ENCODE data around the gene CPZ.
A peak's percentile ranks its signal among the peaks of the same experiment; 100 is the strongest.

Gene CPZ

DNA sequence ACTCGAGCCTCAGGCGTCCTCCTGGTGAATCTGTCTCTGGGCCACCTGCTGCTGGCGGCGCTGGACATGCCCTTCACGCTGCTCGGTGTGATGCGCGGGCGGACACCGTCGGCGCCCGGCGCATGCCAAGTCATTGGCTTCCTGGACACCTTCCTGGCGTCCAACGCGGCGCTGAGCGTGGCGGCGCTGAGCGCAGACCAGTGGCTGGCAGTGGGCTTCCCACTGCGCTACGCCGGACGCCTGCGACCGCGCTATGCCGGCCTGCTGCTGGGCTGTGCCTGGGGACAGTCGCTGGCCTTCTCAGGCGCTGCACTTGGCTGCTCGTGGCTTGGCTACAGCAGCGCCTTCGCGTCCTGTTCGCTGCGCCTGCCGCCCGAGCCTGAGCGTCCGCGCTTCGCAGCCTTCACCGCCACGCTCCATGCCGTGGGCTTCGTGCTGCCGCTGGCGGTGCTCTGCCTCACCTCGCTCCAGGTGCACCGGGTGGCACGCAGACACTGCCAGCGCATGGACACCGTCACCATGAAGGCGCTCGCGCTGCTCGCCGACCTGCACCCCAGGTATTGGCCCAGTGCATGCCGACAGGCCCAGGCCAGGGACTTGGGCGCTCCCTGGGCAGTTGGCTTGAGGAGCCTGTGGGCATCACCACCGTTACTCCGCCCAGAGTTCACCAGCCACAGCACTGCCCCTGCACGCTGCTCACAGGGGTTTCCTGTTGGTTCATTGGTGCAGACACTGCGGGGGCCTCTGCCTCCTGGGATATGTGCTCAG, 11.3 kb upstream of the CPZ start:
- DNase-seq (ENCODE audit: low read depth) = no peak

- no peak for DNase-seq (ENCODE audit: low read depth)
These were observed 10.5 kb upstream of the CPZ start for GRCh38 chr4:8582016-8582415.

GRCh38 chr4:8582436-8582835, 10.1 kb upstream of the CPZ start:
- no peak for DNase-seq (ENCODE audit: low read depth)

DNA sequence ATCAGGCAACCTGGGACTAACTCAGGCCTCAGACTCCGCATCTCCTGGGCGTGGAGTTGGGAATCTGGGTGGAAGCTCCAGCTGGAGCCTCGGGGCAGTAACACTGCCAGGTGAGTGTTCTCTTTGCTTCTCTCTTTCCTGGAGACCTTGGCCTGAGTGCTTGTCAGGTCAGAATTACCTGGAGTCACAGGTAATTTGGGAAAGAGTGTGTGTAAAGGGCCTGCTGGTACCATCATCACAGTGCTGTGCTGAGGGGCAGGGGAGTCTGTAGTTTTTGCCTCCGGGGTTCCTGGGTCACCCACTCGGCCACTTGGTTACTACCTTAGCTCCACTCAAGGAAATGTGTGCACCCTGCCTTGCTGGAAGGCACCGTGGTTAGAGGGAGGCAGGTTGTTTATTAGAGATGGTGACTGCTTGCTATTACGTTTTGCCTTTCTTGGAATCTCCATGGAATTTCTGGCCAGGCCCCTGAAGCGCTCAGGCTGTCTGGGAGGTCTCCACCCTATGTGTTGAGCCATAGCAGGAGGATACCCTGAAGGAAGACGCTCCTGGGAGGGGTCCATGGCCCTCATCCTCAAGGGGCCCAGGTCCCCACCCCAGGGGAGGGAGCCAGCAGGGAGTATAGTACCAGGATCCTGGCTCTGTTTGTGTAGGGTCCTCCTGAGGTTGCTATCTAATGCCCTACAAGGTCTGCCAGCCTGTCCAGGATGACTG, 9.5 kb upstream of the CPZ start:
- no peak for DNase-seq (ENCODE audit: low read depth)

- no peak for DNase-seq (ENCODE audit: low read depth)
These were observed 8.9 kb upstream of the CPZ start for GRCh38 chr4:8583655-8584025.

DNA sequence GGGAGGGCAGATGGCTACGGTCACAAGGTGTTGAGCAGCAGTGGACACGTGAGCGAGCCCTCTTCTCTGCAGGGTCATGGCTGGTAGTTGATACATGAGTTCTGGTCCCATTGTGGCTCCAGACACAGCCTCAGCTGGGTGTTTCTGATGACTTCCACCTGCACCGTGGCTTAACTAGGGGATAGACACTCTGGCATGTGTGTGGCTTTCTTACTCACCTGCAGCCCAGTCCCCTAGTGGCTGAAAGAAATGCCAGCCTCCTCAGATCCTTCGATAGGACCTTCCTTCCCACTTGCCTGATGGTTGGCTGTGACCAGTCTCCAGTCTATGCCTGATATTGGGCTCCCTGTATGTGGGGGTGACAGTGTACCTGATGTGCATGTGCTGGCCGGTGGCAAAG, 7.4 kb upstream of the CPZ start:
- DNase-seq (ENCODE audit: low read depth) = no peak

- DNase-seq (ENCODE audit: low read depth) = no peak
These were observed 6.8 kb upstream of the CPZ start for GRCh38 chr4:8585721-8586212.

DNA sequence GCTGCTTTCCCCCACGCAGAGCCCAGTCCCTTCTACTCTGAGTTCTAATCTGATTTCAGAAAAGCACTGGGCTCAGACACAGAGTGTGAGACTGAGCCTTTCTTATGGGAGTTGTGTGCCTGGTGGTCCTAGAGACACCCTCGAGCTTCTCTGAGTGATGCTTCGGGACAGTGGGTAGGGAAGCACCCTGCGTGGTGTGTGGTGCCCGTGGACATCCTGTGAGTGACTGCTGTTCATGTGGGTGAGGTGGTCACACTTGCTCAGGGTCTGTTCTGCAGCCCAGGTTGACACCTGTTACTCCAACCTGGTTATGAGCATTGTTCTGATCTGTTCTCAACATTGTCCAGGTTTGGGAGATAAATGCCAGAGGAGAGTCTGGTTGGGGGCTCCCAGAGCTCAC, 6.3 kb upstream of the CPZ start:
- DNase-seq (ENCODE audit: low read depth) = no peak

DNA sequence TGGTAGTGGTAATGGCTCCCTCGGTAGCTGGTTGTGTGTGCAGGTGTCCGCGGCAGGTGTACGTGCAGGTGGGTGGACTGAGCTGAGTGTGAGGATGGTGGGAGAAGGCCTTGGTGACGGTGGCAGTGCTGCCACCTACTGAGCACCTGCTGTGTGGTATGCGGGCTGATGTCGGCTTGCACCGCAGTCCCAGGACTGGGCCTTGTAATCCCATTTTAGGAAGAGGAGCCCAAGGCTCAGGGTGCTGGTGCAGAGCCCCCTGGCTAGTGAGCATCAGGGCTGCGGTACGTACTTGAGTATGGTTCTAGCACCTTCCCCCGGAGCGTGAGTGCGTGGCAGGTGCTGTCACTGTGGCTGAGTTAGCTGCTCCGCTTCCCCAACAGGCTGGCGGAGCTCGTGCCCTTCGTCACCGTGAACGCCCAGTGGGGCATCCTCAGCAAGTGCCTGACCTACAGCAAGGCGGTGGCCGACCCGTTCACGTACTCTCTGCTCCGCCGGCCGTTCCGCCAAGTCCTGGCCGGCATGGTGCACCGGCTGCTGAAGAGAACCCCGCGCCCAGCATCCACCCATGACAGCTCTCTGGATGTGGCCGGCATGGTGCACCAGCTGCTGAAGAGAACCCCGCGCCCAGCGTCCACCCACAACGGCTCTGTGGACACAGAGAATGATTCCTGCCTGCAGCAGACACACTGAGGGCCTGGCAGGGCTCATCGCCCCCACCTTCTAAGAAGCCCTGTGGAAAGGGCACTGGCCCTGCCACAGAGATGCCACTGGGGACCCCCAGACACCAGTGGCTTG, 5.7 kb upstream of the CPZ start:
- DNase-seq (ENCODE audit: low read depth) = no peak

- DNase-seq (ENCODE audit: low read depth) = no peak
These were observed 4.9 kb upstream of the CPZ start for GRCh38 chr4:8587469-8588195.

DNA sequence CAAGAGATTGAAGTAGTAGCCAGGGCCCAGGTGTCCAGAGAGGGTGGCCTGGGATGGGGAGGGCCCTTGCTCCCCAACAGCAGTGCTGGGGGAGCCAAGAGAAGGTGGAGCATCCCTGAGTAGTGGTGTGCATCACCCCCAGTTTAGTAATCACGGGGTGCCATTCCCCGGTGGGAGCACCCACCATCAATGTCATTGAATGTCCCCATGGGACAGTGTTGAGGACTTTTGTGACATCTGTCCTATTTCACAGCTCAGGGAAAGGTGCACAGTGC, 4.4 kb upstream of the CPZ start:
- DNase-seq (ENCODE audit: low read depth) = no peak

- DNase-seq (ENCODE audit: low read depth) = no peak
These were observed 3.2 kb upstream of the CPZ start for GRCh38 chr4:8589336-8589735.

DNA sequence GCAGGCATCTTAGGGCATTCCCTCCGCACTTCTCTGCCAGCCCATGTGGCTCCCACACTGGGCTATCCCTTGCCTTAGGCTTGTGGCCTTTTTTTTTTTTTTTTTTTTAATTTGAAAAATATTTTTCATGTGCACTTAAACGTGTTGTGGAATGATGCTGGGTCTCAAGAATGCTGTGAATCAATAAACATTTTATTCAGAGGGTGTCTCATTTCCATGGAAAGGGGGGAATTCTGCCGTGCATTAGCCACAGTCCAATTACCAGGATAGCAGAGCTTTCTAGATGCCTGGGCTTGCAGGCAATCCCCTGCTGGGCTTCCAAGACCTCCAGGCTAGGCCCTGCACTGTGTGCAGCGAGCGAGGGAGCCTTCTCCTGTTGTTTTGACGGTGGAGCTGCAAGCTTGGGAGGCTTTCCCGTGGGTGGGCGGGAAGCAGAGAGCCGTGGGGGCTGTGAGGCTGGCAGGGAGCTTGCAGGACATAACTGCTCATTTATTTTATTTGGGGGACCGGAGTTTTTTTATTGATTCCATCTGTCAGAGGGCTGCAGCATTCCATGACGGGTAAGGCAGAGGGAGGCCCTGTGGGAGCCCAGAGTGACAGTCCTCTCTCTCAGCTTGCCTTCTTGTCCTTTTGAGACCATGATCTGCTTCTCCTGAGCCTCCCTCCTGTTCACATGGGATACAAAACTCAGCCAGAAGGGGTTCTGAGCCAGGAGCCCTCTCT, 2.6 kb upstream of the CPZ start:
- peak; percentile 59 for DNase-seq (ENCODE audit: low read depth)

DNA sequence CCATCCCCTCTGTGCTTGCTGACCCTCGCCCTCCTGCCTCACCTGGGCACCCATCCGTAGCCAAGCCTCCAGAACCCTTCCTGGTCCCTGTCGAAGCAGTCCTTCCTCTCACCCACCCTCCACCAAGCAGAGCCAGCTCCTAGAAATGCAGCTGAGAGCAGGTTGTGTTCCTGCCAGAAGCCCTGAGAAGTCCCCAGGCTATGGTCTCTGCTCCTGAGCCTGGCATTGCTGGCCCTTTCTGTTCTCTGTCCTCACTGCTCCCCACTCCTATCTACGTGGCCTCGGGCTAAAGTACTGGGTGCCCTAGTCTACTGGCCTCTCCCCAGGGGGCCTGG, 2.1 kb upstream of the CPZ start:
- no peak for DNase-seq (ENCODE audit: low read depth)

GRCh38 chr4:8591114-8591513, 1.5 kb upstream of the CPZ start:
- DNase-seq (ENCODE audit: low read depth) = no peak

- DNase-seq (ENCODE audit: low read depth) = no peak
These were observed 769 bp upstream of the CPZ start for GRCh38 chr4:8591626-8592365.

GRCh38 chr4:8593264-8594096, 915 bp downstream of the CPZ start:
- no peak for DNase-seq (ENCODE audit: low read depth)

DNA sequence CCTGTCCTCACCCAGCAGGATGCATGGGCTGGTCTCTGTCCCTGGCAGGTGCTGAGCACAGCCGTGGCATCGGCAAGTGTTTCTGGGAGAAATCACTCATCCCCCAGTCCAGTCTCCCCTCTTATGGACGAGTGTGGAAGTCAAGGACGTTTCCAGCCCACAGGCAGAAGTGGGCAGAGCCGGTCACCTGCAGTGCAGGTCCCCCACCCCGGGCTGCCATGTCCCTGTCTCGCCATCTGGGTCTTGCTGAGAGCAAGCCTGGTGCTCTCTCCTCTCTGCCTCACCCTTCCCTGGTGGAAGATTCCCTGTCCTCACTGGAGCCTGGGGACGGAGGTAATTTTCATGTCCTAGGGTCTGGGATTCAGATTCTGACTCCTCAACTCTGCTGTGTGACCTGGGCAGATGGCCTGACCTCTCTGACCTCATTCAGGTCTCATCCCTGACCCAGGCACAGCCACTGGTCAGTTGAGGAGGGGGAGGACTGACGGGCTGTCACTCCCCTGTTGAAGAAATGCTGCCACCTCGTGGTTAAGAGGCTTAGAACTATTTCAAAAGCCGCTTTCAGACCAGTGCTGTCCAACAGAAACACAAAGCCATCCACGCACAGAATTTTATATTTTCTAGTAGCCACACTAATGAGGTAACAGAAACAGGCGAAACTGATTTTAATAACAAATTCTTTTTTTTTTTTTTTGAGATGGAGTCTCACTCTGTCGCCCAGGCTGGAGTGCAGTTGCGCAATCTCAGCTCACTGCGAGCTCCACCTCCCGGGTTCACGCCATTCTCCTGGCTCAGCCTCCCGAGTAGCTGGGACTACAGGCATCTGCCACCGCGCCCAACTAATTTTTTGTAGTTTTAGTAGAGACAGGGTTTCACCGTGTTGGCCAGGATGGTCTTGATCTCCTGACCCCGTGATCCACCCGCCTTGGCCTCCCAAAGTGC, 1.8 kb downstream of the CPZ start:
- peak; percentile 56 for DNase-seq (ENCODE audit: low read depth)
